Measurements from ENCODE around the gene SLCO1B3.

Gene SLCO1B3

DNA sequence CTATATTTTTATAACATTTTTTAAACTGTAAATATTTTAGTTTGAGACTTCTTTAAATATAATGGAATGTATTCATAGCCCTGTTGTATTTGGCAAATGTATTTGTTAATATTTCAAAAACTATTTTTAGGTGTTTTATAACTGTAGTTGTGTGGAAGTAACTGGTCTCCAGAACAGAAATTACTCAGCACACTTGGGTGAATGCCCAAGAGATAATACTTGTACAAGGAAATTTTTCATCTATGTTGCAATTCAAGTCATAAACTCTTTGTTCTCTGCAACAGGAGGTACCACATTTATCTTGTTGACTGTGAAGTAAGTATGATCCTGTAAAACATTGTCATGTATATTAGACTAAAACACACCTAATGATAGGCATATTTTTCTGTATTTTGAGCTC, 72.8 kb downstream of the SLCO1B3 start:
- TF ChIP-seq, protein P1, sequence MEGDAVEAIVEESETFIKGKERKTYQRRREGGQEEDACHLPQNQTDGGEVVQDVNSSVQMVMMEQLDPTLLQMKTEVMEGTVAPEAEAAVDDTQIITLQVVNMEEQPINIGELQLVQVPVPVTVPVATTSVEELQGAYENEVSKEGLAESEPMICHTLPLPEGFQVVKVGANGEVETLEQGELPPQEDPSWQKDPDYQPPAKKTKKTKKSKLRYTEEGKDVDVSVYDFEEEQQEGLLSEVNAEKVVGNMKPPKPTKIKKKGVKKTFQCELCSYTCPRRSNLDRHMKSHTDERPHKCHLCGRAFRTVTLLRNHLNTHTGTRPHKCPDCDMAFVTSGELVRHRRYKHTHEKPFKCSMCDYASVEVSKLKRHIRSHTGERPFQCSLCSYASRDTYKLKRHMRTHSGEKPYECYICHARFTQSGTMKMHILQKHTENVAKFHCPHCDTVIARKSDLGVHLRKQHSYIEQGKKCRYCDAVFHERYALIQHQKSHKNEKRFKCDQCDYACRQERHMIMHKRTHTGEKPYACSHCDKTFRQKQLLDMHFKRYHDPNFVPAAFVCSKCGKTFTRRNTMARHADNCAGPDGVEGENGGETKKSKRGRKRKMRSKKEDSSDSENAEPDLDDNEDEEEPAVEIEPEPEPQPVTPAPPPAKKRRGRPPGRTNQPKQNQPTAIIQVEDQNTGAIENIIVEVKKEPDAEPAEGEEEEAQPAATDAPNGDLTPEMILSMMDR (IDR thresholded peaks at IDR 0.05) = no peak
- TF ChIP-seq ZFX (IDR thresholded peaks at IDR 0.05; ENCODE audit: borderline replicate concordance) = no peak

DNA sequence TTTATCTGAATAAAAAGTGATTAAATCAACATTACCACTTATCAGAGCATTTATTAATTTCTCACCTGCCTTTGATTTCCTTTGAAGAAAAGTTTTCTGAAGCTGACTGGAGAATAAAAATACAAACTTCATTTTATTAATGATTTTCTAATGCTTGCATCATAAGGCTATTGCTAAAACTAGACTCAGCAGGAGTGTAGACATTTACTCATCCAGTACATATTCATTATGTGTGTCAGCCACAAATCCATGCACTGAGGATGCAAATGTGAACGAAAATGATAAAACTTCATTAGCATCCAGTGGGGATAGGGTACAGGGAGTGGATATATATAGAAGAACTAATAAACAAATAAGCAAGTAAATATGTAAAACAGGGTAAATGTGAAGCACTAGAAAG, 74.6 kb downstream of the SLCO1B3 start:
- TF ChIP-seq, protein P1 (IDR thresholded peaks at IDR 0.05) = no peak
- TF ChIP-seq ZFX (IDR thresholded peaks at IDR 0.05; ENCODE audit: borderline replicate concordance) = no peak

More for the DNA sequence above, 72.8 kb downstream of the SLCO1B3 start:
- H3K27ac ChIP-seq = no peak overlapping the region

DNA sequence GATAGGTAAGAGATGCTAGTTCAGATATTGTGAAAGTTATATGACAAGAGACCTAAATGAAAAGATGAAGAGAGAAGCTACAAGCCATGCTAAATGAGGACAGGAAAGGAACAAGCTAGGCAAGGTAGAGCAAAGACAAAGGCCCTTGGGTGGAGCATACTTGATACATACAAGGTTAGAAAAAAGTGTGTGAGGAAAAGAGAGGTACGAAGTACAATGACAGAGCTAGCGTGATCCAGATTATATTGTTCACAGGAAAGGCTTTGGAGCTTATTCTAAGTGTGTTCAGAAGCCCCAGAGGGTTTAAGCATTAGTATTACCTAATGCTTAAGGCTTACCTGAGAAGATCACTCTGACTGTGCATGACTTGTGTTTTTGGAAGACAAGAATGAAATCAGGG, 75.0 kb downstream of the SLCO1B3 start:
- TF ChIP-seq ZFX (IDR thresholded peaks at IDR 0.05; ENCODE audit: borderline replicate concordance) = no peak

More for the DNA sequence above, 74.6 kb downstream of the SLCO1B3 start:
- no peak overlapping the region for H3K27ac ChIP-seq

DNA sequence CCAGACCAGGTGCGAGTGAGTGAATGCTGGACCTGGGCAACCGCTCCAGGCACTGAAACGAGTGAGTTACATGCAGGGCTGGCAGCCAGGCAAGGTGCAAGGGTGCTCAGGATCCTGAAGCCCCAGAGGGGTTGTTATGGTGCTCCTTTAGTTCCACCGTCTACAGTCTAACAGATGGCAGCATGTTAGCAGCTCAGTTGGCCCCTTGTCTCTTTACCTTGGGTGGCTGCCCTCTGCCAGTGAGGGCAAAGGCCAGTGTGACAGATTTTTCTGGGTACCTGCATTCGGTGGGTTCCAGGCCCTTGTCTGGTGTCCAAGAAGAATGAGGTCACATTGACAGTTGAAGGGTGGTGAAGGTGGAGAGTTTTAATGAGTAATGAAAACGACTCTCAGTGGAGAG, 106.8 kb downstream of the SLCO1B3 start:
- TF ChIP-seq, protein P1 (IDR thresholded peaks at IDR 0.05) = no peak
- TF ChIP-seq ZFX (IDR thresholded peaks at IDR 0.05; ENCODE audit: borderline replicate concordance) = no peak
- no peak overlapping the region for H3K27ac ChIP-seq

More for the DNA sequence above, 75.0 kb downstream of the SLCO1B3 start:
- H3K27ac ChIP-seq = no peak overlapping the region

DNA sequence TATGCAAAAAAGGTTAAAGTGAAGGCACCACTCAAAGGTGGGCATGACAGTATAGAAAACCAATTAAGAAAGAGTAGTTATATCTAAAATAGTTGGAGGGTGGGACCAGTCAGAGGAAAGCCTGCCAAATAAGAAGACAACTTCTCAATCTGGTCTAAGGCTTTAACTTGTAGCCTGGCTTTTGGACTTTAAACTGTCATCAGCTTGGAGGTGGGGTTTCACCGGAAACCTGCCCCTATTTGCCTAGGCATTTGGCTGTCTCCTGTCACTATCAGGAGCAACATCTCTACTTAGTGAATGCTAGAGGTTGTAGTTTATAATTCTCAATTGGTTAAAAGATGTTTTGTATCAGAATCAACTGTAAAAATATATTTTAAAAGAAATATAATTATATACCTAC, 107.3 kb downstream of the SLCO1B3 start:
- TF ChIP-seq, protein P1 (IDR thresholded peaks at IDR 0.05) = no peak
- TF ChIP-seq ZFX (IDR thresholded peaks at IDR 0.05; ENCODE audit: borderline replicate concordance) = no peak
- no peak overlapping the region for H3K27ac ChIP-seq

DNA sequence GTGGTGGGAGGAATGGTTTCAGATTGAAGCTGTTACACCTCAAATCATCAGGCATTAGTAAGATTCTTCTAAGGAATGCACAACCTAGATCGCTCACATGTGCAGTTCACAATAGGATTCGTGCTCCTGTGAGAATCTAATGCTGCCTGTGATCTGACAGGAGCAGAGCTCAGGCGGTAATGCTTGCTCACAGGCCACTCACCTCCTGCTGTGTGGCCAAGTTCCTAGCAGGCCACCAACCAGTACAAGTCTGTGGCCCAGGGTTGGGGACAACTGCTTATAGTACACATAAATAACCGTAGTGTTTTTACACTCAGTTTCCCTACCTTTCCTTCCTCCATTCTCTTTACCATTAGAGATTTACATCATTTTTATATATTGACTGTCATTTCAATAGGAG, 121.4 kb downstream of the SLCO1B3 start:
- H3K27ac ChIP-seq = no peak overlapping the region
- TF ChIP-seq, protein P1 (IDR thresholded peaks at IDR 0.05) = no peak
- no peak for TF ChIP-seq ZFX (IDR thresholded peaks at IDR 0.05; ENCODE audit: borderline replicate concordance)

DNA sequence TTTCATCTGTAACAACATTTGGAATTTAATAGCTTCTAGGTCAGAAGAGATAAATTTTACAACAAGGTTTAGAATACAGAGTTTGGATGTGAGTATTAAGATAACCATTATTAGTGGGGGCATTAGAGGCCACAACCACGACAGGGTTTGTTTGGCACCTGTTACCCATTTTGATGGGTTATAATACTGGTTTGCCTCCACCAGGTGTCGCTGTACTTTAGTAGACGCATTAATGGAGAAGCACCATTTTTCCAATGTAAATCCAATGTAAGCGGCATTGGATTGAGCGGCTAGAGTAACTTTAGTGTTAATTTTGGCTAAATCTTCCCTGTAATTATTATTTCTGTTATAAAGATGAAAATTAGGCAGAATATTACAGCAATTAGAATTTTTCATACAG, 136.2 kb downstream of the SLCO1B3 start:
- TF ChIP-seq, protein P1 (IDR thresholded peaks at IDR 0.05) = peak; percentile 90
- TF ChIP-seq ZFX (IDR thresholded peaks at IDR 0.05; ENCODE audit: borderline replicate concordance) = no peak

DNA sequence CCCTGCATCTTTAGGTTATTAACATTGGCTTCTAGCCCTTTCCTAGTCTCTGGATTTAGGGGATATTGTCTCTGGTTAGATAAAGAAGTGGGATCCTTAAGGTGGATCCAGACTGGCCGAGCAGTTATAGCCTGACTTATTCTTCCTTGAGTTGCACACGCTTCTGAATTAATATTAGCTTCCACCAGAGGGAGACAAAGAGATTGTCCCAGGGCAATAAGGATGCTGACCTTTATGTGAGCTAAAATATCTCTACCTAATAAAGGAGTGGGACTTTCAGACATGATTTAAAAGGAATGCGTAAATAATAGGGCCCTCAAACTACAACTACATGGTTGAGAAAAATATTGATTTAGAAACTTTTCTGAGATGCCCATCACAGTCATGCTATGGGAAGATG, 139.7 kb downstream of the SLCO1B3 start:
- H3K27ac ChIP-seq = no peak overlapping the region
- no peak for TF ChIP-seq ZFX (IDR thresholded peaks at IDR 0.05; ENCODE audit: borderline replicate concordance)
- TF ChIP-seq, protein P1 (IDR thresholded peaks at IDR 0.05) = peak; percentile 94

More for the DNA sequence above, 136.2 kb downstream of the SLCO1B3 start:
- H3K27ac ChIP-seq = no peak overlapping the region
